CD4-positive, alpha-beta T cell treated with Interleukin-15 for 4 hours (primary cell): Measurements from ENCODE around the gene PTBP3.
"Not testable (repeated sequence)": the region's sequence is repeated elsewhere in the genome, so short reads cannot be mapped to it uniquely, and the experiment has no call there.

ENCODE experiments used
- DNase-seq: peaks from one replicate; pipeline ENCODE4 v3.0.0-alpha.2; 2020; ENCODE audit warnings: low spot score

The PTBP3 gene

GRCh38 chr9:112332977-112333638 lies at the start of gene PTBP3:
Gene PTBP3, minus strand, starts transcription at chr9:112333619. Its CDS starts 35,754 bp downstream, at chr9:112297865.
- peak; percentile 77 for DNase-seq

GRCh38 chr9:112382501-112383364 lies 49.3 kb upstream of the PTBP3 start:
- no peak for DNase-seq

GRCh38 chr9:112382066-112382465 lies 48.6 kb upstream of the PTBP3 start:
- DNase-seq: no peak

- no peak for DNase-seq
These were observed 47.4 kb upstream of the PTBP3 start for GRCh38 chr9:112380825-112381221.

- DNase-seq: no peak
These were observed 46.8 kb upstream of the PTBP3 start, which contains the start of gene HSDL2 for GRCh38 chr9:112380102-112380824. Gene HSDL2, plus strand, starts transcription at chr9:112380108. Its CDS starts 56 bp downstream, at chr9:112380164.

- peak; percentile 98 for DNase-seq
These were observed 46.0 kb upstream of the PTBP3 start for GRCh38 chr9:112379177-112380101.

- no peak for DNase-seq
These were observed 45.1 kb upstream of the PTBP3 start for GRCh38 chr9:112378328-112379176.

GRCh38 chr9:112377684-112378327 lies 44.4 kb upstream of the PTBP3 start:
- DNase-seq: no peak

- no peak for DNase-seq
These were observed 43.7 kb upstream of the PTBP3 start for GRCh38 chr9:112377087-112377486.

GRCh38 chr9:112375361-112375760 lies 41.9 kb upstream of the PTBP3 start:
- no peak for DNase-seq

- not testable (repeated sequence) for DNase-seq
These were observed 40.8 kb upstream of the PTBP3 start for GRCh38 chr9:112374232-112374631.

- DNase-seq: not testable (repeated sequence)
These were observed 40.2 kb upstream of the PTBP3 start for GRCh38 chr9:112373666-112374065.

- no peak for DNase-seq
These were observed 37.6 kb upstream of the PTBP3 start for GRCh38 chr9:112371060-112371459.

GRCh38 chr9:112369817-112370216 lies 36.4 kb upstream of the PTBP3 start:
- DNase-seq: no peak

GRCh38 chr9:112367465-112367864 lies 34.0 kb upstream of the PTBP3 start:
- DNase-seq: no peak

- DNase-seq: no peak
These were observed 33.2 kb upstream of the PTBP3 start for GRCh38 chr9:112366591-112366990.

- not testable (repeated sequence) for DNase-seq
These were observed 31.8 kb upstream of the PTBP3 start for GRCh38 chr9:112365257-112365656.

GRCh38 chr9:112364761-112365160 lies 31.3 kb upstream of the PTBP3 start:
- DNase-seq: no peak

- DNase-seq: peak; percentile 61
These were observed 28.2 kb upstream of the PTBP3 start for GRCh38 chr9:112361601-112362000.
